IMR-90 (cell line): ENCODE results near the gene S100A12.

ENCODE experiments used
- POLR2A ChIP-seq: IDR thresholded peaks from 2 replicates; pipeline ENCODE4 v1.6.1; 2012; ENCODE audit warnings: mild to moderate bottlenecking, low read depth, low read length
- TF ChIP-seq, protein P1 (sequence below): conservative IDR thresholded peaks from 2 replicates; pipeline ENCODE4 v1.5.1; 2012; ENCODE audit warnings: mild to moderate bottlenecking, low read depth, low read length, improper control_type of control experiment

DNA sequence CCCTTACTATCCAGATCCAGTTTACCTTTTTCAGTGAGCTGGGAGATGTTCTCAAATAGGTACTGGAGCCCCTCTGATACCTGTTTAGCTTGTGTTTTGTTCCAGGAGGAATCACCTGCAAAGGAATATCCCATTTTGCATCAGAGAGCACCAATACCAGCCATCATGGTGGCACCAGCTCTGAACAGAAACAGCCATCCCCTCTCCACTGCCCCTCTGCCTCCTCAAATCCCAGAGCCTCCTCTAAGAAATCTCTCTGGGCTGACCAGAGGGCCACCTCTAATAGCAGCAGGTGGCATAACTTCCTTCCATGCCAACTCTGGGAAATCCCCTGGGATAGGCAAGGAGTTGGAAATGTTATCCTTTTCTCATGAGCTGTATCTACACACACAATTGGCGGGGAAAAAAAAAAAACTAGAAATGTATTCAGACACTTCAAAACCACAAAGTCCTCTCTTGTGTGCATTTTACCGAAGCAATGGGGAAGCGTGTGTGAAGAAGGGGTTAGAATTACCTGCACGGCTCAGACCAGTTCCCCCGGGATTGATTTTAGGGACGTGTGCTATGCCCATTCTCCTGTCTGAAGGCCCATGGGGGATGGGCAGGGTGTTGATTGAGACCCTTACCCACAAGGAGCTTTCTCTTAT lies 29.2 kb downstream of the S100A12 start:
- TF ChIP-seq, protein P1, sequence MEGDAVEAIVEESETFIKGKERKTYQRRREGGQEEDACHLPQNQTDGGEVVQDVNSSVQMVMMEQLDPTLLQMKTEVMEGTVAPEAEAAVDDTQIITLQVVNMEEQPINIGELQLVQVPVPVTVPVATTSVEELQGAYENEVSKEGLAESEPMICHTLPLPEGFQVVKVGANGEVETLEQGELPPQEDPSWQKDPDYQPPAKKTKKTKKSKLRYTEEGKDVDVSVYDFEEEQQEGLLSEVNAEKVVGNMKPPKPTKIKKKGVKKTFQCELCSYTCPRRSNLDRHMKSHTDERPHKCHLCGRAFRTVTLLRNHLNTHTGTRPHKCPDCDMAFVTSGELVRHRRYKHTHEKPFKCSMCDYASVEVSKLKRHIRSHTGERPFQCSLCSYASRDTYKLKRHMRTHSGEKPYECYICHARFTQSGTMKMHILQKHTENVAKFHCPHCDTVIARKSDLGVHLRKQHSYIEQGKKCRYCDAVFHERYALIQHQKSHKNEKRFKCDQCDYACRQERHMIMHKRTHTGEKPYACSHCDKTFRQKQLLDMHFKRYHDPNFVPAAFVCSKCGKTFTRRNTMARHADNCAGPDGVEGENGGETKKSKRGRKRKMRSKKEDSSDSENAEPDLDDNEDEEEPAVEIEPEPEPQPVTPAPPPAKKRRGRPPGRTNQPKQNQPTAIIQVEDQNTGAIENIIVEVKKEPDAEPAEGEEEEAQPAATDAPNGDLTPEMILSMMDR: no peak
- TF ChIP-seq POLR2A: no peak
